Activated CD4-positive, alpha-beta memory T cell treated with anti-CD3 and anti-CD28 coated beads for 36 hours (primary cell): Measurements from ENCODE around the gene PARN. TPM values are rescaled to one million over a fixed set of nuclear protein-coding genes. Genes with fewer than 3 reads are reported as not detected.
"Not testable (repeated sequence)": the region's sequence is repeated elsewhere in the genome, so short reads cannot be mapped to it uniquely, and the experiment has no call there.

Source experiments
- CTCF ChIA-PET: fragments of 350-600 bp; sonication (Branson Sonifier 250); formaldehyde crosslinking; loops from one replicate; lab custom pipeline; 2021; ENCODE audit warnings: antibody characterized with exemption, inconsistent platforms; lab: Charles Lee
- POLR2A ChIA-PET: fragments of 350-600 bp; sonication (Branson Sonifier 250); formaldehyde crosslinking; loops from one replicate; lab custom pipeline; 2021; ENCODE audit warnings: antibody characterized with exemption; lab: Charles Lee
- DNase-seq: peaks from one replicate; pipeline ENCODE4 v3.0.0-alpha.2; 2020
- H3K27ac Mint-ChIP-seq: one replicate; pipeline ENCODE4 v1.8.0; 2021; ENCODE audit warnings: mixed read lengths
- H3K27me3 Mint-ChIP-seq: one replicate; pipeline ENCODE4 v1.8.0; 2021; ENCODE audit warnings: mixed read lengths
- H3K36me3 Mint-ChIP-seq: one replicate; pipeline ENCODE4 v1.8.0; 2021; ENCODE audit warnings: mixed read lengths
- H3K4me1 Mint-ChIP-seq: one replicate; pipeline ENCODE4 v1.8.0; 2021; ENCODE audit warnings: low read depth, mixed read lengths
- H3K4me3 Mint-ChIP-seq: one replicate; pipeline ENCODE4 v1.8.0; 2021; ENCODE audit warnings: mild to moderate bottlenecking, mixed read lengths
- H3K9me3 Mint-ChIP-seq: one replicate; pipeline ENCODE4 v1.8.0; 2021; ENCODE audit warnings: mixed read lengths
- intact Hi-C: fragments of 100-400 bp; cut with micrococcal nuclease; formaldehyde crosslinking; loops from one replicate; pipeline ENCODE4 v1.15.1; 2023
- total RNA-seq, 2 experiments: library from RNA; stranded (reverse); gene quantifications; one replicate each; pipeline ENCODE4 v1.2.3, GENCODE V29; 2021

Gene PARN
- total RNA-seq, 2 experiments from 2014 or later: 43.4 to 44.2 TPM

DNA sequence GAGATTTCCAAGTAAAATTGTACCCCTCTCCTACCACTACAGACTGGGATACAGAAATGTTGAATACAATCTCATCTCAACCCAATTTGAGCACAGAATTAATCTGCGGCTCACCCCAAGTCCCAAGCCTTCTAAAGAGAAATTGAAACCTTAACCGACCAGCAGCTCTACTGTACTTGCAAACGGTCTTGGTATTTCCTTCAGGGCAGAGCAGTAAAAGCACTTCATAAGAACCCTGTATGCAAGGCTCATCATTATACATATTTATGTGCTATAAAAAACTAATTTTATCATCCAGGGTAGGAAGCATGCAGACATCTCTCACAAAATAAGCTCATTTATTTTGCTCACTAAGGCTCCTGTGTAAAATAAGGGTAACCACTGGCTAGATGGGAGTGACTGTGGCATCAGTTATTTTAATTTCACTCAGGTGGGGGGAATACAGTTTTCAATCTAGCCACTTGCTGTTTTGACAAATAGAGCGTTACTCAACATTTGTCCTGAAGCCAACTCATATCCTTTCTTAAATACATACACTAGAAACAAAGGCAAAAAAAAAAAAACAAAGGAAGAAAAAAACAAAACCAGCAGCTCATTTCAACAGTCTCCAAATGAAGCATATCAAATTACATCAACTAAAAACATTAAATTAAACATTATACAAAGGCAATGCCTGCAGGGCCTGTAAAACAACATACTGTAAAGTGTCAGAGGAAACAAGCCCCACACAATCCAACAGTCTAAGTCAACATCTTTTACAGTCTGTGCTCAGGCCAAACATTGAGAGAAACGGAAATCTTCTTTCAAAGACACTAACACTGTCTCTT lies 65.0 kb downstream of the PARN start:
- intact Hi-C loops: no loop called here
- Mint-ChIP-seq H3K27me3 (no peaks in the 10 kb centered on the region), H3K36me3 (peaks cover 12% of the 10 kb centered on the region), H3K27ac (no peak overlapping the region), H3K9me3 (no peaks in the 10 kb centered on the region), H3K4me3 (no peak overlapping the region), H3K4me1 (peaks cover 13% of the 10 kb centered on the region)
- POLR2A ChIA-PET: interaction anchor here (0.6 kb wide), 1 partner anchor 76 kb away, joined by 3 read pairs; no protein-coding TSS in a partner anchor
- CTCF ChIA-PET: interaction anchor here (0.6 to 1.2 kb wide), 2 partner anchors 9 to 269 kb away, joined by 3 to 4 read pairs; no protein-coding TSS in a partner anchor
- DNase-seq: no peak

DNA sequence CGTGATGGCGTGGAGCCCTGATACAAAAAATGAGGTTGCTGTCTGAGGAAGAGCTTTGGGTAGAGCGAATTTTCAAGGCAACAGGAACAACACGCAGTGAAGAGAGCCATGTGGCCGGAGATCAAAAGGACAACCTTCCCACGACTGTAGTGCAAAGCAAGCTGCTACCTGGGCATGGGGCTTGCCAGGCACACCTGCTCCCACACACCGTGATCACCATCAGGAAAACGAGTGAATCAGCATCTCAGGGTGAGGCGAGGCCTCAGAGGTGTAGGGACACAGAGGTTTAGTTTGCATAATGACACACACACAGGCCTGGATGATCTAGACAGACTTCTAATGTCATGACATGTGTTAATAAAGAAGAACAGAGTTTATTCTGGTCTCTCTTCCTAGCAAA lies 65.7 kb downstream of the PARN start:
- Mint-ChIP-seq H3K27ac (no peak overlapping the region), H3K9me3 (no peaks in the 10 kb centered on the region), H3K4me1 (peaks cover 13% of the 10 kb centered on the region), H3K36me3 (peaks cover 14% of the 10 kb centered on the region), H3K27me3 (no peaks in the 10 kb centered on the region), H3K4me3 (no peak overlapping the region)
- intact Hi-C loops: no loop called here
- DNase-seq: no peak
- CTCF ChIA-PET: interaction anchor here (1.2 kb wide), 1 partner anchor 8 kb away, joined by 4 read pairs; no protein-coding TSS in a partner anchor
- POLR2A ChIA-PET: no interaction called here

DNA sequence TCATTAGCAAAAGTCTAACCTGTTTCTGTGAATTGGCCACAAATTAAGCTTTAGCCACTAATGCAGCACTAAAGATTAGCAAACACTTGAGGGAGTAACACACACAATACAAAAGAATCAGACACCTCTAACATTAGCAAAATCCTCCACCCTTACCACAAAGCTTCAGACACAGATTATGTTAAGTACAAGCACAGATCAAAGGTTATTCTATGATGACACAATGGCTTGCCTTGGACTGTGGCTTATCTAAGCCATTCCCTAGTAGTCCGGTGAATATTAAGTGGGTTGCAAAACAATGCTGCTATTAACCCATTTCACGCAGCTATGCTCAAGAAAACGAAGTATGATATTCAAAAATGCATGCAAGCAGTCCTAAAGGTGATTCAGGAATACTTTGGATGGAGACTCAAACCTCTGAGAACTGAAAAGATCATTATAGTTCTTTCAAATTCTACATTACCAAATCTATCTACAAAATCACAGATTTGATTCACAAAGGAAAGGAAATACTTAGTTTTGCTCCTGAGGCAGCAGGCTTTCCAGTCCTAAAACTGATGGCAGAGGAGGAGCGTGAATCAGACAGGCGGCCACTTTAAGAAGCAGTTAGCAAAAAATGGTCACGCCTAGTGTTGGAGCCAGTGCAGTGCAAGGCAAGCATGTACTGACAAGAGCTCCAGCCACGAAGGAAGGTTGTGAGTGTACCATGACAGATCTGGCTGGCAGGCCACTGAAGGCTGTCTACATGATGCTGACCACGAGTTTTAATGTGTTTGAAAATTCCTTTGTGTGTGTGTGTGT lies 67.2 kb downstream of the PARN start:
- no peak overlapping the region for H3K27ac Mint-ChIP-seq
- H3K9me3 Mint-ChIP-seq: no peaks in the 10 kb centered on the region
- no peak overlapping the region for H3K4me3 Mint-ChIP-seq
- no peaks in the 10 kb centered on the region for H3K27me3 Mint-ChIP-seq
- ChIA-PET CTCF (interaction anchor here (0.6 kb wide), 1 partner anchor 9 kb away, joined by 3 read pairs; no protein-coding TSS in a partner anchor), POLR2A (no interaction called here)
- peaks cover 13% of the 10 kb centered on the region for H3K4me1 Mint-ChIP-seq
- H3K36me3 Mint-ChIP-seq: peaks cover 11% of the 10 kb centered on the region
- intact Hi-C loops: no loop called here
- no peak for DNase-seq

DNA sequence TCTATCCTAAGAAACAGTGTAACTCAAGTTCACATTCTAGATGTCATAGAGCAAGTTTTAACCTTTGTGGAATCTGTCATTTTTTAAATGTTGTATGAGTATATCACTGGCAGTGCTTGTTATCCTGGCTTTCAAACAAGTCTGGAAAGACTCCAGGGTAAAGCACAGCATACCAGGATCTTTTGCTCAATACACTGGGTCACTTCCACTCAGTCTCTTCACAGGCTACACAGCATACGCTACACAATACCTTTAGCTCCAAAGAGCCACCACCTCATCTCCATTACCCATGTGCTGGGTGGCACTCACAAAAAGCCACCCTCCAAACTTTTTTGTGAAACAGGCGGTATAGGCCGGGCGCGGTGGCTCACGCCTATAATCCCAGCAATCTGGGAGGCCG lies 69.5 kb downstream of the PARN start:
- ChIA-PET POLR2A (no interaction called here), CTCF (no interaction called here)
- DNase-seq: no peak
- peaks cover 10% of the 10 kb centered on the region for H3K4me1 Mint-ChIP-seq
- H3K27me3 Mint-ChIP-seq: no peaks in the 10 kb centered on the region
- H3K27ac Mint-ChIP-seq: no peak overlapping the region
- intact Hi-C loops: no loop called here
- H3K36me3 Mint-ChIP-seq: peaks cover 14% of the 10 kb centered on the region
- no peaks in the 10 kb centered on the region for H3K9me3 Mint-ChIP-seq
- no peak overlapping the region for H3K4me3 Mint-ChIP-seq

DNA sequence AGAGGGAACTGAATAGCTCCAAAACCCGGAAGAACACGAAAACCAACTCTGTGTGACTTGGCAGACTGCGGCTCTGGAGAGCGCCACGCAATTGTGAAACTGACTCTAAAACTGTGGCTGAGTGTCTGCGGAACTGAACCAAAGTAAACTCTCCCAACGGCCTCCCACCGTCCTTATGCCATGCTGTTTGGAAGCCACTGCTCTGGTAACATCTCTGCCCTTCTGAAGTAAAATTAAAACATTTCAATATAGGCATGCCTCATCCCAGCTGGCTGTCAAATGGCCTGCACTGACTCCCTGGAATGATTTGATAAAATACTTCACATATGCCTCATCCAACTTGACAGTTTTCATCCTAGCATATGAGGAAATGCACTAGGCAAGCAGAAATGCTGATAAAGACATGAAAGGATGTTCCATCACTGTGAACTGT lies 70.2 kb downstream of the PARN start:
- no peak overlapping the region for H3K27ac Mint-ChIP-seq
- CTCF ChIA-PET: no interaction called here

DNA sequence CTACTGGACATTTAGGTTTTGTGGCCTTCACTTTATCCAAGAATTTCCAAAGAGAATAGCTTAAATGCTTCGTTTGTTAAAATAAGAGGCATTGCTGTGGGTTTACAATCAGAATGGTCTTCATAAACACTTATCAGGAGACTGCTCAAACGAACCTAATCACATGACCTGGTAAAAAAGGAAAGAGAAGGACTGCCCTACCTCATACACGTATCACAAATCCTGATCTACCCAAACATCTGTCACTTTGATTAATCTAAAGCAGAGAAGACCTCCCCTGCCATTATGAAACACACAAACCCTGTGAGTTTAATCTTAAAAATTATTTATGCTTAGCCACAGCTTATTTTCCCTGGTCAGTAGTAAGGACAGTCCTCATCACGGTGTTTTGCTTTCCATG lies 76.6 kb downstream of the PARN start:
- intact Hi-C loops: no loop called here
- no peak for DNase-seq
- Mint-ChIP-seq H3K36me3 (peaks cover 26% of the 10 kb centered on the region), H3K4me3 (no peak overlapping the region), H3K27me3 (no peaks in the 10 kb centered on the region), H3K27ac (no peak overlapping the region), H3K9me3 (no peaks in the 10 kb centered on the region), H3K4me1 (peaks cover 2% of the 10 kb centered on the region)
- POLR2A ChIA-PET: no interaction called here
- CTCF ChIA-PET: no interaction called here

More for the DNA sequence above, 70.2 kb downstream of the PARN start:
- POLR2A ChIA-PET: no interaction called here
- Mint-ChIP-seq H3K4me3 (no peak overlapping the region), H3K4me1 (peaks cover 10% of the 10 kb centered on the region), H3K9me3 (no peaks in the 10 kb centered on the region), H3K27me3 (no peaks in the 10 kb centered on the region), H3K36me3 (peaks cover 15% of the 10 kb centered on the region)
- intact Hi-C loops: no loop called here
- DNase-seq: no peak

DNA sequence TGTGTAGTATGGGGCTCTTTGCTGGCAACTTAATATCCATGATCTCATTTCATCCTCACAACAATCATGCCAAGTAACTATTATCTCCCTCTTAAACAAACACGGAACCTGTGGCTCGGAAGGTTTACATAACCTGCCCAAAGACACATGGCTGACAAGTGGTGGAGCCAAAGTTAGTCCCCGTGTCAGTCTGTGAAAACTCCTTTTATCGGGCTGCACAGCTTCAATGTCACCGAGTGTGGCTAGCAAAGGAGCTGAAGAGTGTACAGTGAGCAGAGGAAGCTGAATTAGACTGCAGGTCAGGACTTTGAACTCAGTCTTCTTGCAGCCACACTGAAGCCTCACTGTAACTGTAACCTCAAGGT lies 80.3 kb downstream of the PARN start:
- DNase-seq: no peak
- Mint-ChIP-seq H3K27me3 (no peaks in the 10 kb centered on the region), H3K27ac (no peak overlapping the region), H3K4me1 (peaks cover 3% of the 10 kb centered on the region), H3K36me3 (peaks cover 24% of the 10 kb centered on the region), H3K4me3 (no peak overlapping the region), H3K9me3 (no peaks in the 10 kb centered on the region)
- POLR2A ChIA-PET: no interaction called here
- intact Hi-C loops: loop anchor here (10.0 kb wide), 1 partner anchor 55 kb away; no protein-coding TSS in a partner anchor
- CTCF ChIA-PET: no interaction called here

DNA sequence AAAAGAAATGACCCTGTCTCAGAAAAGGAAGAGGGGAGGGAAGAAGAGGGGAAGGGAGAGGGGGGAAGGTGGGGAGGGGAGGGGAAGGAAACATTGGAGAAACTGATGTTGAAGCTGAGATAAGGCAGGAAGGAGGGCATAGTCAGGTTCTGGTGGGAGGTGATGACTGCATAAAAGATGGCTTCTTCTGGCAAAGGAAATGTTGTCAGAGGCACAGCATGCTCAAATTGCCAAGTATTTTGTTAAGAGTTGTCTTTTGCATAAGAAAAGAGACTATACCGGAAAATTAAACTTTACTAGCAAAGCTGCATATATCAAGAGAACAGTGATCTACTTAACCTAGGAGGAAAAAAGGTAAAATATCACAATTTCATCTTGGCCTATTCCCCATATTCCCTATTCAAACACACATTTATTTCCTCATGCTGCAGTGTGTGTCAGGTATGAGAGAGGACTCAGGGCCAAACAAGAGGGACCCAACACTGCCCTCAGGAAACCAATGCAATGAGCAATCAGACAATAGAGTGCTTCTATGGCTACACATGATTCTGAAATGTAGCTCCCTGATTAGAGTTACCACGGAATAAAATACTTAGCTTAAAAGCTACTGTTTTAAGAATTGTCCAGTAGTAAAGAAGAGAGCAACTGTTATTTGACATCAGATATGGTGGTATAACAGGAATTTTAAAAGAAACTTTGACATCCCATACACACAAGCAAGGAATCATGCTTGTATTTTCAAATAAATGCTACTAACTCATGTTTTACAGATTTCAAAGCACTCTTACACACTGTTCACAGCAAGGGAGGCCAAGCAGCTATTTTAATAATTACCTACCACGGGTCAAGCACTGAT lies 80.9 kb downstream of the PARN start:
- ChIA-PET POLR2A (no interaction called here), CTCF (no interaction called here)
- Mint-ChIP-seq H3K4me1 (peaks cover 3% of the 10 kb centered on the region), H3K36me3 (peaks cover 25% of the 10 kb centered on the region), H3K27me3 (no peaks in the 10 kb centered on the region), H3K9me3 (no peaks in the 10 kb centered on the region), H3K4me3 (no peak overlapping the region), H3K27ac (no peak overlapping the region)
- intact Hi-C loops: loop anchor here (10.0 kb wide), 1 partner anchor 56 kb away; no protein-coding TSS in a partner anchor
- DNase-seq: no peak

DNA sequence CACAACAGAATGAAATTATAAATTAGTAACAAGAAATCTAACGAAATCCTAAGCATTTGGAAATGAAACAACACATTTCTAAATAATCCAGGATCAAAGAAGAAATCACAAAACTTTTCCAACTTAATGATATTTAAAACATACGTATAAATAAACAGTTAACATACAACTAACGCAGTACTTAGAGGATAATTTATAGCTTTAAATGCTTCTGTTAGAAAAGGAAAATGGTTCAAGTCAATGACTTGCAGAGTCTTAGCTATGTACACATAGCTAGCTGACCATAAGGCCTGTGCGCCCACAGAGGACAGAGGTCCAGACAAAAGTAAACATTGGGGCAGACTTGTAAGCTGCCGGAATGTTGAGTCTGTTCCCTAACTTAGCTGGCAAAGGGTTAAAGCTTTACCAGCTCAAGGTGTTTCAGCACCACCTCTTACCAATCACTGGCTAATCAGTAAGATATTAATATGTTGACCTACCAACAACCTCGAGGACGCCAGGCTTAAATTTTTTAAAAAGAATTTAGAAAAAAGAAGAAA lies 84.6 kb downstream of the PARN start:
- H3K9me3 Mint-ChIP-seq: no peaks in the 10 kb centered on the region
- no peaks in the 10 kb centered on the region for H3K27me3 Mint-ChIP-seq
- intact Hi-C loops: loop anchor here (10.0 kb wide), 1 partner anchor 59 kb away; no protein-coding TSS in a partner anchor
- H3K4me1 Mint-ChIP-seq: peaks cover 3% of the 10 kb centered on the region
- POLR2A ChIA-PET: no interaction called here
- H3K27ac Mint-ChIP-seq: no peak overlapping the region
- peaks cover 39% of the 10 kb centered on the region for H3K36me3 Mint-ChIP-seq
- CTCF ChIA-PET: interaction anchor here (1.0 kb wide), 1 partner anchor 57 kb away, joined by 3 read pairs; no protein-coding TSS in a partner anchor
- H3K4me3 Mint-ChIP-seq: no peak overlapping the region
- DNase-seq: no peak

DNA sequence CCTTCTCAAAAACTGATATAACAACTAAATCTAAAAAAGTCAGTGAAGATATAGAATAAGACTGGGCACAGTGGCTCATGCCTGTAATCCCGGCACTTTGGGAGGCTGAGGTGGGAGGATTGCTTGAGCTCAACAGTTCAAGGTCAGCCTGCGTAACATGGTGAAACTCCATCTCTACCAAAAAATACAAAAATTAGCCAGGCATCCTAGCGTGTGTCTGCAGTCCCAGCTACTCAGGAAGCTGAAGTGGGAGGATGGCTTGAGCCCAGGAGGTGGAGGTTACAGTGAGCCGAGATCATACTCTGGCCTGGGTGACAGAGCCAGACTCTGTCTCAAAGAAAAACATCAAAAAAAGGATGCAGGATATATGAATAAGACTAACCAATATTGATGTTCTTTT lies 85.2 kb downstream of the PARN start:
- H3K9me3 Mint-ChIP-seq, POLR2A ChIA-PET: not testable (repeated sequence)
- intact Hi-C loops: loop anchor here (10.0 kb wide), 1 partner anchor 60 kb away; no protein-coding TSS in a partner anchor

DNA sequence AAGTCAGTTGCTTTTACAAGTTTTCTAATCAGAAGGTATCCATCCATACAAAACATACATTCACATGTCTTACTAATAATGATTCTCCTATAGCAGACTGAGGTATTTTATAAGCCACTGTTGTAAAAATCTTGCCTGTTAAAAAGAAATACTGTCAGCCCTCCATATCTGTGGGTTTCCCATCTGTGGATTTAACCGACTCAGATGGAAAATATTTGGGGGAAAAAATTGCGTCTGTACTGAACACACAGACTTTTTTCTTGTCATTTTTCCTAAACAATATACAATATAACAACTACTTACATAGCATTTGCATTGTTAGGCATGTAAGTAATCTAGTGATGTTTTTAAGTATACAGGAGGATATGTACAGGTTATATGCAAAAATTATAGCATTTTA lies 90.4 kb downstream of the PARN start:
- Mint-ChIP-seq H3K9me3 (no peaks in the 10 kb centered on the region), H3K36me3 (peaks cover 29% of the 10 kb centered on the region), H3K4me1 (no peaks in the 10 kb centered on the region), H3K27me3 (no peaks in the 10 kb centered on the region), H3K4me3 (no peak overlapping the region), H3K27ac (no peak overlapping the region)
- intact Hi-C loops: loop anchor here (10.0 kb wide), 1 partner anchor 65 kb away; no protein-coding TSS in a partner anchor
- no peak for DNase-seq
- POLR2A ChIA-PET: no interaction called here
- CTCF ChIA-PET: no interaction called here

More for the DNA sequence above, 85.2 kb downstream of the PARN start:
- CTCF ChIA-PET, H3K4me3 Mint-ChIP-seq, H3K27me3 Mint-ChIP-seq, H3K4me1 Mint-ChIP-seq, H3K27ac Mint-ChIP-seq, DNase-seq: not testable (repeated sequence)
- peaks cover 38% of the 10 kb centered on the region for H3K36me3 Mint-ChIP-seq
